NCI-H345 treated with DMSO at 0.1 percent for 48 hours (cell line): ENCODE measurements around the gene NFIA.

Source experiments
- DNase-seq: peaks from one replicate; lab custom pipeline; 2025; ENCODE audit not compliant: unreplicated experiment; lab: John Stamatoyannopoulos, UW

Gene NFIA

GRCh38 chr1:61322008-61322744 is 239.8 kb downstream of the NFIA start:
- DNase-seq, result no peak

- peak; percentile 64 for DNase-seq
Observed at GRCh38 chr1:61322769-61323168, 240.4 kb downstream of the NFIA start.

- DNase-seq, result no peak
Observed at GRCh38 chr1:61323681-61324328, 241.4 kb downstream of the NFIA start.

- DNase-seq, result no peak
Observed at GRCh38 chr1:61326713-61327112, 244.4 kb downstream of the NFIA start.

GRCh38 chr1:61327436-61327835 is 245.1 kb downstream of the NFIA start:
- no peak for DNase-seq

- DNase-seq, result no peak
Observed at GRCh38 chr1:61329556-61329955, 247.2 kb downstream of the NFIA start.

GRCh38 chr1:61330018-61330417 is 247.7 kb downstream of the NFIA start:
- DNase-seq, result no peak

GRCh38 chr1:61330571-61330970 is 248.2 kb downstream of the NFIA start:
- DNase-seq, result no peak

GRCh38 chr1:61332196-61332753 is 249.9 kb downstream of the NFIA start:
- DNase-seq, result no peak

GRCh38 chr1:61332796-61333195 is 250.4 kb downstream of the NFIA start:
- DNase-seq, result no peak

- no peak for DNase-seq
Observed at GRCh38 chr1:61334718-61335589, 252.6 kb downstream of the NFIA start.

GRCh38 chr1:61337037-61337436 is 254.7 kb downstream of the NFIA start:
- DNase-seq, result no peak

GRCh38 chr1:61337441-61337951 is 255.1 kb downstream of the NFIA start:
- DNase-seq, result no peak

GRCh38 chr1:61337981-61338848 is 255.9 kb downstream of the NFIA start:
- DNase-seq, result peak; percentile 40

GRCh38 chr1:61338899-61339298 is 256.5 kb downstream of the NFIA start:
- no peak for DNase-seq

- DNase-seq, result no peak
Observed at GRCh38 chr1:61341426-61341825, 259.1 kb downstream of the NFIA start.

- DNase-seq, result no peak
Observed at GRCh38 chr1:61343734-61344420, 261.5 kb downstream of the NFIA start.

- DNase-seq, result no peak
Observed at GRCh38 chr1:61344696-61345095, 262.3 kb downstream of the NFIA start.

GRCh38 chr1:61348025-61348665 is 265.8 kb downstream of the NFIA start:
- no peak for DNase-seq
